Suprapubic skin (tissue), 3 donors: ENCODE results near the gene PAK1.

Source experiments
- POLR2A ChIP-seq, 2 donors: fragments of 450-650 bp; IDR thresholded peaks; one replicate each; pipeline ENCODE4 v1.6.1; 2017; ENCODE audit warnings: antibody characterized with exemption in 2 of 2, mild to moderate bottlenecking in 2 of 2, moderate library complexity in 2 of 2
- TF ChIP-seq, protein P1 (sequence below), 2 donors: fragments of 200-600 bp in 1 of 2; fragments of 450-650 bp in 1 of 2; sonication (generic) in 1 of 2; IDR thresholded peaks; one replicate each; pipeline ENCODE4 v1.5.1; 2016 to 2019; ENCODE audit warnings: antibody characterized with exemption in 2 of 2, mild to moderate bottlenecking in 1 of 2, moderate library complexity in 1 of 2

DNA sequence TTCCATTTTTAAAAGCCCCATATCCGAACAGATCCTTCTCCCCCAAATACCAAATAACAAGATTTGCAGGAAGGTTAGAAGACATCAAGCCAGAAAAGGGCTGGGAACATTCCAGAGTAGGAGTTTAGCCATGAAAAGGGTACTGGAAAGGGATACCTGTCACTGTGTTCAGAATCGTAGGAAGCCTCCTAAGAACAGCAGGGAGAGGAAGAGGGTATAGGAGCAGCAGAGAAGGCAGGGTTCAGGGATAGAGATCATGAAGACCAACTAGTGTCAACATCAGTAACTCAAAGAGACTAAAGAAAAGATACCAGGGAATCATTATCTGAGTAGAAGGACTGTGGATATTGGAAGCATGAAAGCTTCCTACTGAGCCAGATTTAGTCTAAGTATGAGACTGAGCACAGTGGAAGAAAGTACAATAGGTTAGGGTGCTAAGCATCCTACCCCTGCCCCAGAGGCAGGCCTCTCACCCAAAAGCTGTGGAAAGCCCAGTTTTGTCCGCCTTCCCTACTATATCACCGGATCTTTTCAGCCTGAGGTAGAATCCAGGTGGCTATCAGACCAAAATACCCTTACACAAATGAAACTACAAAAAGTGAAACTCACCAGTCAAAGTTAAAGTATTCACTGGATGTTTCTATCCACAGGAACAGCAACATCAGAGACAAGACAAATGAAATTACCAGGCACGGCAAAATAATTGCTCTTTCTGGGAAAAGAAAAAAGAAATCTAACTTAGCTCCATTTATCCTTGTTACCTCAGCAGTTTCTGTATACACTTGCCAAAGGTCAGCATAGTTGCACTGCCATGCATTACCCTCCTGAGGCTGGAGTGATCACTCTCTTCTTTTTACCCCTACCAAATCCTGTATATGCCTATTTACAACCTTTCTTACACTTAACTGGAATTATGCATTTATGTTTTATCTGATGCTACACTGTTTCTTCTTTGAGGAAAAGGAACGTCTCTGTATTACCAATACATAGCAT, 189.1 kb downstream of the PAK1 start:
- TF ChIP-seq, protein P1, sequence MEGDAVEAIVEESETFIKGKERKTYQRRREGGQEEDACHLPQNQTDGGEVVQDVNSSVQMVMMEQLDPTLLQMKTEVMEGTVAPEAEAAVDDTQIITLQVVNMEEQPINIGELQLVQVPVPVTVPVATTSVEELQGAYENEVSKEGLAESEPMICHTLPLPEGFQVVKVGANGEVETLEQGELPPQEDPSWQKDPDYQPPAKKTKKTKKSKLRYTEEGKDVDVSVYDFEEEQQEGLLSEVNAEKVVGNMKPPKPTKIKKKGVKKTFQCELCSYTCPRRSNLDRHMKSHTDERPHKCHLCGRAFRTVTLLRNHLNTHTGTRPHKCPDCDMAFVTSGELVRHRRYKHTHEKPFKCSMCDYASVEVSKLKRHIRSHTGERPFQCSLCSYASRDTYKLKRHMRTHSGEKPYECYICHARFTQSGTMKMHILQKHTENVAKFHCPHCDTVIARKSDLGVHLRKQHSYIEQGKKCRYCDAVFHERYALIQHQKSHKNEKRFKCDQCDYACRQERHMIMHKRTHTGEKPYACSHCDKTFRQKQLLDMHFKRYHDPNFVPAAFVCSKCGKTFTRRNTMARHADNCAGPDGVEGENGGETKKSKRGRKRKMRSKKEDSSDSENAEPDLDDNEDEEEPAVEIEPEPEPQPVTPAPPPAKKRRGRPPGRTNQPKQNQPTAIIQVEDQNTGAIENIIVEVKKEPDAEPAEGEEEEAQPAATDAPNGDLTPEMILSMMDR (IDR thresholded peaks at IDR 0.05), result no peak
- no peak for TF ChIP-seq POLR2A (IDR thresholded peaks at IDR 0.05)
